CD4-positive, alpha-beta T cell (primary cell): ENCODE results near the gene TMEM121. TPM values are rescaled to one million over a fixed set of nuclear protein-coding genes. Genes with fewer than 3 reads are reported as not detected.

Experiments used
- ATAC-seq: fragments of 200-7000 bp; cut with Tn5 transposase; one replicate; pipeline ENCODE4 v1.10.0; 2022; ENCODE audit warnings: mild to moderate bottlenecking; ENCODE audit not compliant: poor library complexity
- CTCF ChIA-PET: fragments of 350-600 bp; sonication (Branson Sonifier 250); formaldehyde crosslinking; loops from one replicate; lab custom pipeline; 2021; ENCODE audit warnings: antibody characterized with exemption, inconsistent platforms; lab: Charles Lee
- POLR2A ChIA-PET: fragments of 350-600 bp; sonication (Branson Sonifier 250); formaldehyde crosslinking; loops from one replicate; lab custom pipeline; 2021; ENCODE audit warnings: antibody characterized with exemption, inconsistent platforms; lab: Charles Lee
- DNase-seq, 14 experiments: peaks; one replicate each; pipeline ENCODE4 v3.0.0-alpha.2; 2013 to 2020; ENCODE audit warnings: mixed read lengths in 2 of 14
- H3K27ac ChIP-seq, 2 donors: one replicate each; pipeline versions ENCODE4 v1.5.1 to v1.7.0; 2013; ENCODE audit warnings: low read length in 2 of 2, low read depth in 1 of 2, mild to moderate bottlenecking in 1 of 2
- H3K27me3 ChIP-seq, 2 experiments: 1 replicate in 1 of 2; 2 replicates in 1 of 2; pipeline versions ENCODE4 v1.6.1 to v1.7.0; 2013; ENCODE audit warnings: low read length in 2 of 2, control low read depth in 1 of 2, mild to moderate bottlenecking in 1 of 2, moderate library complexity in 1 of 2; ENCODE audit not compliant: insufficient read depth in 2 of 2, control insufficient read depth in 1 of 2
- H3K36me3 ChIP-seq: one replicate; pipeline ENCODE4 v1.6.1; 2013; ENCODE audit warnings: low read length, control low read depth; ENCODE audit not compliant: insufficient read depth
- H3K4me1 ChIP-seq: one replicate; pipeline ENCODE4 v1.6.1; 2013; ENCODE audit warnings: low read length, control low read depth; ENCODE audit not compliant: insufficient read depth
- H3K4me3 ChIP-seq: one replicate; pipeline ENCODE4 v1.5.1; 2013; ENCODE audit warnings: mild to moderate bottlenecking, low read length, moderate library complexity
- H3K9me3 ChIP-seq, 2 experiments: 1 replicate in 1 of 2; 2 replicates in 1 of 2; pipeline versions ENCODE4 v1.6.1 to v1.7.0; 2013; ENCODE audit warnings: low read length in 2 of 2, mild to moderate bottlenecking in 2 of 2, control low read depth in 1 of 2, moderate library complexity in 1 of 2; ENCODE audit not compliant: control insufficient read depth in 1 of 2, insufficient read depth in 1 of 2
- H3K27ac Mint-ChIP-seq: one replicate; pipeline ENCODE4 v1.8.0; 2020; ENCODE audit warnings: mixed read lengths
- H3K27me3 Mint-ChIP-seq: one replicate; pipeline ENCODE4 v1.8.0; 2021; ENCODE audit warnings: mixed read lengths
- H3K36me3 Mint-ChIP-seq: one replicate; pipeline ENCODE4 v1.8.0; 2021; ENCODE audit warnings: low read depth, mixed read lengths
- H3K4me1 Mint-ChIP-seq: one replicate; pipeline ENCODE4 v1.8.0; 2021; ENCODE audit warnings: low read depth, mixed read lengths
- H3K4me3 Mint-ChIP-seq: one replicate; pipeline ENCODE4 v1.8.0; 2020; ENCODE audit warnings: mild to moderate bottlenecking, mixed read lengths
- H3K9me3 Mint-ChIP-seq: one replicate; pipeline ENCODE4 v1.8.0; 2020; ENCODE audit warnings: mixed read lengths
- intact Hi-C, 2 experiments: fragments of 100-400 bp; cut with DNase I in 1 of 2; cut with micrococcal nuclease in 1 of 2; formaldehyde crosslinking; loops; one replicate each; pipeline versions ENCODE4 v1.15.1 to v1.9.0; 2023 to 2025; cut with DNase I, micrococcal nuclease
- total RNA-seq, 174 experiments: library from RNA in 2 of 174; stranded (reverse) in 2 of 174; gene quantifications; one replicate each; pipeline ENCODE4 v1.2.3 and lab custom pipeline; 2021 to 2026
- TF ChIP-seq, protein P1 (sequence below): fragments of 200-600 bp; IDR thresholded peaks from one replicate; pipeline ENCODE4 v1.8.0; 2022; ENCODE audit warnings: antibody characterized with exemption, mild to moderate bottlenecking

The TMEM121 gene
- total RNA-seq, 2 experiments from 2014 or later = 1.6 to 1.7 TPM

DNA sequence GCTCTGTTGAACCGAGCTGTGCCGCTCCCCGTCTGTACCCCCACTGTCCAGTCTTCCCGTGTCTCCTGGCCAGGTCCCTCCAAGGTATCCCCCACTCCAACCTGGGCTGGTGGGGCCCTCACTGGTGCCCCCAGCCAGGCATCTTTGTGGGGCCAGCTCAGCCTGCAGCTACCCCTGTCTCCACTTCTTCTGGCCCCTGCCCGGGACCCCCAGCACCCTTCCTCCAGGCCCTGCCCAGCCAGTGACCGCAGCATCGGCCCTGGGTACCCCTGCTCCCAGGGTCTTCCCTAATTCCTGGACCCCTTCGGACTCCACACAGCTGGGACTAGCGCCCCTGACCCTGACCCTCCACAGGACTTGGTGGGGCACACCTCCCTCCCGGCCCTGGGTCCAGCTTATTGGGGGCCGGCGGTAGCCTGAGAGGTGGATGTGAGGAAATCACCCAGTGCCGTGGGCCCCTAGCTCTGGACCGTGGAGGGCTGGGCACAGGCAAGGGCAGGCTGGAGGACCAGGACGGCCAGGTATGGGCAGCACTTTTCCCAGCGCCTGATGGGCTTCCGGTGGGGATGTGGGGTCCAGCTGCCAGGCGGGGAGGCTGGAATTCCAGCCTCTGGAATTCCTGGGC is 43.8 kb upstream of the TMEM121 start:
- Histone ChIP-seq H3K4me3 (peak overlapping the region; percentile 61), H3K27ac (peak overlapping the region; percentile 100), H3K36me3 (no peaks in the 10 kb centered on the region), H3K27me3 (no peaks in the 10 kb centered on the region), H3K9me3 (peaks cover 0 to 10% of the 10 kb centered on the region in 2 experiments), H3K4me1 (peaks cover 89% of the 10 kb centered on the region)
- DNase-seq = peak in 1 of 14 experiments; percentile 24
- Mint-ChIP-seq H3K27ac (peak overlapping the region; percentile 97), H3K36me3 (peaks cover 10% of the 10 kb centered on the region), H3K4me1 (peaks cover 54% of the 10 kb centered on the region), H3K27me3 (no peaks in the 10 kb centered on the region), H3K4me3 (peak overlapping the region; percentile 89), H3K9me3 (no peaks in the 10 kb centered on the region)
- TF ChIP-seq, protein P1, sequence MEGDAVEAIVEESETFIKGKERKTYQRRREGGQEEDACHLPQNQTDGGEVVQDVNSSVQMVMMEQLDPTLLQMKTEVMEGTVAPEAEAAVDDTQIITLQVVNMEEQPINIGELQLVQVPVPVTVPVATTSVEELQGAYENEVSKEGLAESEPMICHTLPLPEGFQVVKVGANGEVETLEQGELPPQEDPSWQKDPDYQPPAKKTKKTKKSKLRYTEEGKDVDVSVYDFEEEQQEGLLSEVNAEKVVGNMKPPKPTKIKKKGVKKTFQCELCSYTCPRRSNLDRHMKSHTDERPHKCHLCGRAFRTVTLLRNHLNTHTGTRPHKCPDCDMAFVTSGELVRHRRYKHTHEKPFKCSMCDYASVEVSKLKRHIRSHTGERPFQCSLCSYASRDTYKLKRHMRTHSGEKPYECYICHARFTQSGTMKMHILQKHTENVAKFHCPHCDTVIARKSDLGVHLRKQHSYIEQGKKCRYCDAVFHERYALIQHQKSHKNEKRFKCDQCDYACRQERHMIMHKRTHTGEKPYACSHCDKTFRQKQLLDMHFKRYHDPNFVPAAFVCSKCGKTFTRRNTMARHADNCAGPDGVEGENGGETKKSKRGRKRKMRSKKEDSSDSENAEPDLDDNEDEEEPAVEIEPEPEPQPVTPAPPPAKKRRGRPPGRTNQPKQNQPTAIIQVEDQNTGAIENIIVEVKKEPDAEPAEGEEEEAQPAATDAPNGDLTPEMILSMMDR = no peak
- ChIA-PET POLR2A (interaction anchor here (1.0 to 7.7 kb wide), 5 partner anchors 8 to 462 kb away, joined by 3 to 154 read pairs (median 3); partner anchors contain the start of genes CDCA4 and TEDC1), CTCF (interaction anchor here (3.1 kb wide), 1 partner anchor 9 kb away, joined by 155 read pairs; the partner anchor contains the start of gene TEDC1)
- no peak for ATAC-seq
- intact Hi-C loops = loop anchor here in 1 of 2 experiments (1.0 kb wide), 1 partner anchor 8 kb away; no protein-coding TSS in a partner anchor

DNA sequence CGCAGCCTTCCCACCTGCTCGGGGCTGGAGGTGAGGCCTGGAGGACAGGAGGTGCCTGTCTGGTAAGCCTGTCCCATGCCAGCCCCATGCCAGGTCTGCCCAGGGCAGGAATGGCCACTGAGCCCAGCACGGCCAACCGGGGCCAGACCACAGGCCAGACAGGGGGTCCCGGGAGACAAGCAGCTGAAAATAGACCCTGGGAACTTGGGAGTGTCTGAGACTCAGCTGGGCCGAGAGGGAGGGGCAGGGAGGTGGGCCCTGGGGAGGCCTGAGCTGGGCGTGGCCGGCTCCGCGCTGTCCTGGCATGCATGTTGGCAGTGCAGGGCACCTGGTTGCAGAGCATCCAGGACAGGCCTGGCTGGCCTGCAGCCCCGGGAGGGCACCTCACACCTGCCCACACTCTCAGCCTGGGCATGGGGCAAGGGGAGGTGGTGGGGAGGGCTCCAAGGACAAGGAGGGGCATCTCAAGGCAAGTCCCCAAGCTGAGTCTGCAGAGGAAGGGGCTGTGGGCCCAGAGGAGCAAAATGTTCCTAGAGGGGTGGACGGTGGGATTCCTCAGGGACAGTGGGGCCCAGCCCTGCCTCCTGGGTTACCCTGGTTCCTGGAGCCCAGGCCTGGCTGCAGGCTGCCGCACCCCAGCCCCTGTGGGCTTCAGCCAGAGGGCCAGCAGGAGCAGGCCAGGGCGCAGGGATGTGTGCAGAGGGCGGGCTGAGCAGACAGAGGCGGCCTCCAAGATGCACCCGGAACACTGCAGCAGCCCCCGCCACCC is 42.9 kb upstream of the TMEM121 start:
- Mint-ChIP-seq H3K27me3 (no peaks in the 10 kb centered on the region), H3K9me3 (no peaks in the 10 kb centered on the region), H3K36me3 (peaks cover 10% of the 10 kb centered on the region), H3K27ac (peak overlapping the region; percentile 97), H3K4me3 (no peak overlapping the region), H3K4me1 (peaks cover 57% of the 10 kb centered on the region)
- DNase-seq (peak in 4 of 14 experiments; percentile 9 to 45 (median 20)), ATAC-seq (no peak)
- Histone ChIP-seq H3K27ac (peak overlapping the region; percentile 100), H3K27me3 (no peaks in the 10 kb centered on the region), H3K4me1 (peaks cover 90% of the 10 kb centered on the region), H3K36me3 (peaks cover 2% of the 10 kb centered on the region), H3K9me3 (peaks cover 0 to 6% of the 10 kb centered on the region in 2 experiments), H3K4me3 (no peak overlapping the region)
- CTCF ChIA-PET = no interaction called here
- POLR2A ChIA-PET = no interaction called here
- intact Hi-C loops = no loop called here
- TF ChIP-seq, protein P1 = no peak

DNA sequence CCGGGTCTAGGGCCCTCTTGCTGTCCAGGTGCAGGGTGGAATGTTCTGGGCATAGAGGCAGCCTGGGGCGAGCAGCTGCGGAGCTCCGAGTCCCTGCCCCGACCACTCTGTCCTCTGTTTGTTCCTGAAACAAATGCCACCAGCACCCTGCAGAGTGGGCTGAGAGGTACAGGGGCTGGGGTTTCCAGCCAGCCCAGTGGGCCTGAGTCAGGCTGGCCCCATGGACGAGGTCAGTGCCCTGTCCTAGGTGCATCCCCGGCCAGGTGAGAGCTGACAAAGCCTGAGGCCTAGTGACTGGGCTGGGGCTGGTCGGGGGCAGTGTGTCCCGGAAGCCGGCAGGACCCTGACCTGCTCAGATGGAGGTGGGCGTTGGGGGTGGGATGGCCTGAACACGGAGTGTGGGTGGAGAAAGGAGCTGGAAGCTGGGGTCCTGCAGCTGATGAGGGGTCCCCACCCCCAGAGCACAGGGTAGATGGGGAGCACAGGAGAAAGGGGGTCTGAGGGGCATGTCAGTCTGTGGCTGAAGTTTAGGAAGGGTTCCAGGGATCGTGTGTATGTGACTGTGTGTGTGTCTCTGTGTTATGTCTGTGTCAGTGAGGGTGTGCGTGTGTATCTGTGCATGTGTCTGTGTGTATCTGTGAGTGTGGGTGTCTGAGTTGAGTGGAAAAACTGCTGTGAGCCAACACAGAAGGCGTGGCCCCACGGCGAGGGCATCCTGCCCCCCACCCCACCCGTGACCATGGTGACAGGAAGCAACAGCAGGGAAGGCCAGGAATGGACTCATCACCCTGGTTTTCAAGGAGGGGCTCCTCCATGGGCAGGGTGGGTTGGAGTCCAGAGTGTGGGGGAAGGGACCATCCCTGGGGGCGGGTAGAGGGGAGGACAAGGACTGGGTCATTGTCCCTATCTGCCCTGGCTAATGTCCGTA is 42.0 kb upstream of the TMEM121 start:
- peak; percentile 48 to 87 (median 68) for DNase-seq
- intact Hi-C loops = no loop called here
- TF ChIP-seq, protein P1 = no peak
- Mint-ChIP-seq H3K27me3 (no peaks in the 10 kb centered on the region), H3K4me3 (peak overlapping the region; percentile 85), H3K9me3 (no peaks in the 10 kb centered on the region), H3K27ac (peak overlapping the region; percentile 97), H3K4me1 (peaks cover 60% of the 10 kb centered on the region), H3K36me3 (peaks cover 10% of the 10 kb centered on the region)
- no peaks in the 10 kb centered on the region for H3K27me3 ChIP-seq
- ChIA-PET CTCF (no interaction called here), POLR2A (no interaction called here)
- H3K4me3 ChIP-seq = no peak overlapping the region
- peaks cover 10% of the 10 kb centered on the region for H3K36me3 ChIP-seq
- peak overlapping the region; percentile 100 for H3K27ac ChIP-seq
- peaks cover 0 to 6% of the 10 kb centered on the region in 2 experiments for H3K9me3 ChIP-seq
- ATAC-seq = peak; percentile 15
- peaks cover 93% of the 10 kb centered on the region for H3K4me1 ChIP-seq
